Measurements from ENCODE around the gene ABI3BP.

GRCh38 chr3:101009386-101009785 lies 16.2 kb upstream of the ABI3BP start:
- TF ChIP-seq CTCF (IDR thresholded peaks at IDR 0.05) (no peak), POLR2A (IDR thresholded peaks at IDR 0.05) (no peak)
